GM19035 (cell line): ENCODE data around the gene MROH7.

ENCODE experiments used
- ATAC-seq: cut with Tn5 transposase; IDR thresholded peaks from one replicate; pipeline ENCODE4 v1.9.1; 2021; ENCODE audit not compliant: unreplicated experiment

MROH7 gene

GRCh38 chr1:54723985-54724384 lies 82.4 kb downstream of the MROH7 start:
- ATAC-seq, result no peak

- ATAC-seq, result no peak
Observed at GRCh38 chr1:54724771-54725170, 83.2 kb downstream of the MROH7 start.

- no peak for ATAC-seq
Observed at GRCh38 chr1:54728027-54728426, 86.4 kb downstream of the MROH7 start.

GRCh38 chr1:54736685-54737084 lies 95.1 kb downstream of the MROH7 start:
- ATAC-seq, result no peak

GRCh38 chr1:54738244-54738643 lies 96.7 kb downstream of the MROH7 start:
- no peak for ATAC-seq

GRCh38 chr1:54741531-54741930 lies 99.9 kb downstream of the MROH7 start:
- ATAC-seq, result no peak

- no peak for ATAC-seq
Observed at GRCh38 chr1:54742282-54742681, 100.7 kb downstream of the MROH7 start.

- no peak for ATAC-seq
Observed at GRCh38 chr1:54743416-54744226, 102.0 kb downstream of the MROH7 start.

- ATAC-seq, result no peak
Observed at GRCh38 chr1:54744696-54745095, 103.1 kb downstream of the MROH7 start.

GRCh38 chr1:54745274-54745673 lies 103.7 kb downstream of the MROH7 start:
- no peak for ATAC-seq

GRCh38 chr1:54745864-54746263 lies 104.3 kb downstream of the MROH7 start:
- ATAC-seq, result no peak

- no peak for ATAC-seq
Observed at GRCh38 chr1:54748094-54748835, 106.7 kb downstream of the MROH7 start.

GRCh38 chr1:54750596-54750995 lies 109.0 kb downstream of the MROH7 start:
- no peak for ATAC-seq

GRCh38 chr1:54751426-54751825 lies 109.8 kb downstream of the MROH7 start:
- ATAC-seq, result no peak

- ATAC-seq, result no peak
Observed at GRCh38 chr1:54754045-54754444, 112.5 kb downstream of the MROH7 start.

- ATAC-seq, result no peak
Observed at GRCh38 chr1:54754486-54755285, 113.1 kb downstream of the MROH7 start.

GRCh38 chr1:54757833-54758232 lies 116.2 kb downstream of the MROH7 start:
- ATAC-seq, result no peak

- ATAC-seq, result no peak
Observed at GRCh38 chr1:54758678-54759348, 117.2 kb downstream of the MROH7 start.
